CD4-positive, alpha-beta memory T cell (primary cell): ENCODE measurements around the gene PI4KA. TPM values are rescaled to one million over a fixed set of nuclear protein-coding genes. Genes with fewer than 3 reads are reported as not detected.

ENCODE experiments used
- CTCF ChIA-PET: fragments of 350-600 bp; sonication (Branson Sonifier 250); formaldehyde crosslinking; loops from one replicate; lab custom pipeline; 2021; ENCODE audit warnings: inconsistent platforms; ENCODE audit not compliant: partially characterized antibody; lab: Charles Lee
- POLR2A ChIA-PET: fragments of 350-600 bp; sonication (Branson Sonifier 250); formaldehyde crosslinking; loops from one replicate; lab custom pipeline; 2021; ENCODE audit not compliant: partially characterized antibody; lab: Charles Lee
- DNase-seq, 5 donors: peaks; one replicate each; pipeline versions ENCODE4 v3.0.0 to v3.0.0-alpha.2; 2020 to 2022; ENCODE audit warnings: mixed read lengths in 1 of 5
- H3K27ac ChIP-seq: one replicate; pipeline ENCODE4 v1.7.0; 2013; ENCODE audit warnings: low read depth, low read length
- H3K27me3 ChIP-seq: 2 replicates; pipeline ENCODE4 v1.7.0; 2013; ENCODE audit warnings: mild to moderate bottlenecking, low read length, moderate library complexity; ENCODE audit not compliant: insufficient read depth
- H3K36me3 ChIP-seq: 2 replicates; pipeline ENCODE4 v1.7.0; 2013; ENCODE audit warnings: mild to moderate bottlenecking, low read length, moderate library complexity; ENCODE audit not compliant: insufficient read depth
- H3K4me1 ChIP-seq: 2 replicates; pipeline ENCODE4 v1.7.0; 2013; ENCODE audit warnings: mild to moderate bottlenecking, low read length, moderate library complexity; ENCODE audit not compliant: insufficient read depth
- H3K4me3 ChIP-seq, 2 donors: one replicate each; pipeline ENCODE4 v1.7.0; 2013; ENCODE audit warnings: low read length in 2 of 2, mild to moderate bottlenecking in 1 of 2
- H3K9me3 ChIP-seq, 2 donors: one replicate each; pipeline ENCODE4 v1.7.0; 2013; ENCODE audit warnings: low read length in 2 of 2, control low read depth in 1 of 2; ENCODE audit not compliant: control insufficient read depth in 1 of 2
- H3K27ac Mint-ChIP-seq, 7 donors: one replicate each; pipeline ENCODE4 v1.8.0; 2020 to 2021; ENCODE audit warnings: mixed read lengths in 7 of 7, mild to moderate bottlenecking in 6 of 7, inconsistent platforms in 3 of 7, moderate library complexity in 3 of 7
- H3K27me3 Mint-ChIP-seq, 2 donors: one replicate each; pipeline ENCODE4 v1.8.0; 2020 to 2021; ENCODE audit warnings: mixed read lengths in 2 of 2
- H3K36me3 Mint-ChIP-seq, 2 donors: one replicate each; pipeline ENCODE4 v1.8.0; 2020 to 2021; ENCODE audit warnings: mixed read lengths in 2 of 2, inconsistent platforms in 1 of 2, mild to moderate bottlenecking in 1 of 2
- H3K4me1 Mint-ChIP-seq, 4 donors: one replicate each; pipeline ENCODE4 v1.8.0; 2020 to 2021; ENCODE audit warnings: mixed read lengths in 4 of 4, mild to moderate bottlenecking in 1 of 4
- H3K4me3 Mint-ChIP-seq, 8 donors: one replicate each; pipeline ENCODE4 v1.8.0; 2020 to 2021; ENCODE audit warnings: mixed read lengths in 8 of 8, mild to moderate bottlenecking in 7 of 8, moderate library complexity in 6 of 8, inconsistent platforms in 3 of 8
- H3K9me3 Mint-ChIP-seq, 8 donors: one replicate each; pipeline ENCODE4 v1.8.0; 2020 to 2021; ENCODE audit warnings: mixed read lengths in 8 of 8, mild to moderate bottlenecking in 5 of 8, inconsistent platforms in 3 of 8, moderate library complexity in 1 of 8
- intact Hi-C: fragments of 100-400 bp; cut with micrococcal nuclease; formaldehyde crosslinking; loops from one replicate; pipeline ENCODE4 v1.15.1; 2023
- polyA plus RNA-seq, 2 donors: library from polyadenylated mRNA; unstranded; fragments of 300-500 nt; fragmentation: Illumina TruSeq; gene quantifications; one replicate each; pipeline ENCODE4 v1.2.3, GENCODE V29; 2021
- total RNA-seq, 2 experiments: library from RNA; stranded (reverse); gene quantifications; one replicate each; pipeline ENCODE4 v1.2.3, GENCODE V29; 2021

PI4KA gene
- total and polyA plus RNA-seq, 4 experiments from 2014 or later = 31.5 to 145 (median 110) TPM

GRCh38 chr22:20763630-20764470 is 94.8 kb downstream of the PI4KA start:
- Mint-ChIP-seq H3K27ac (no peak overlapping the region), H3K4me1 (peaks cover 0 to 4% (median 2%) of the 10 kb centered on the region in 4 donors), H3K36me3 (peaks cover 39 to 60% of the 10 kb centered on the region in 2 donors), H3K4me3 (no peak overlapping the region), H3K27me3 (no peaks in the 10 kb centered on the region), H3K9me3 (no peaks in the 10 kb centered on the region)
- Histone ChIP-seq H3K36me3 (peaks cover 49% of the 10 kb centered on the region), H3K4me1 (no peaks in the 10 kb centered on the region), H3K4me3 (no peak overlapping the region), H3K27me3 (no peaks in the 10 kb centered on the region), H3K9me3 (no peaks in the 10 kb centered on the region), H3K27ac (no peak overlapping the region)
- ChIA-PET POLR2A (no interaction called here), CTCF (interaction anchor here (0.9 to 1.3 kb wide), 2 partner anchors 18 to 21 kb away, joined by 3 to 8 read pairs; no protein-coding TSS in a partner anchor)
- DNase-seq = no peak
- intact Hi-C loops = no loop called here

GRCh38 chr22:20762233-20762796 is 96.3 kb downstream of the PI4KA start:
- Mint-ChIP-seq H3K36me3 (peaks cover 42 to 64% of the 10 kb centered on the region in 2 donors), H3K27me3 (no peaks in the 10 kb centered on the region), H3K4me1 (peaks cover 0 to 3% (median 0%) of the 10 kb centered on the region in 4 donors), H3K4me3 (no peak overlapping the region), H3K9me3 (no peaks in the 10 kb centered on the region), H3K27ac (peak overlapping the region in 1 of 7 donors; percentile 50)
- H3K9me3 ChIP-seq = no peaks in the 10 kb centered on the region
- CTCF ChIA-PET = interaction anchor here (1.1 kb wide), 1 partner anchor 21 kb away, joined by 3 read pairs; no protein-coding TSS in a partner anchor
- intact Hi-C loops = no loop called here
- H3K36me3 ChIP-seq = peaks cover 44% of the 10 kb centered on the region
- H3K27me3 ChIP-seq = no peaks in the 10 kb centered on the region
- no peaks in the 10 kb centered on the region for H3K4me1 ChIP-seq
- no peak overlapping the region for H3K27ac ChIP-seq
- DNase-seq = no peak
- H3K4me3 ChIP-seq = no peak overlapping the region
- POLR2A ChIA-PET = no interaction called here

GRCh38 chr22:20761536-20761935 is 97.1 kb downstream of the PI4KA start:
- Histone ChIP-seq H3K4me1 (no peaks in the 10 kb centered on the region), H3K27me3 (no peaks in the 10 kb centered on the region), H3K4me3 (no peak overlapping the region), H3K36me3 (peaks cover 44% of the 10 kb centered on the region), H3K9me3 (no peaks in the 10 kb centered on the region), H3K27ac (no peak overlapping the region)
- H3K4me1 Mint-ChIP-seq = peaks cover 0 to 3% (median 0%) of the 10 kb centered on the region in 4 donors
- POLR2A ChIA-PET = no interaction called here
- H3K27ac Mint-ChIP-seq = no peak overlapping the region
- intact Hi-C loops = no loop called here
- CTCF ChIA-PET = no interaction called here
- H3K9me3 Mint-ChIP-seq = no peaks in the 10 kb centered on the region
- no peaks in the 10 kb centered on the region for H3K27me3 Mint-ChIP-seq
- H3K4me3 Mint-ChIP-seq = no peak overlapping the region
- DNase-seq = no peak
- H3K36me3 Mint-ChIP-seq = peaks cover 47 to 66% of the 10 kb centered on the region in 2 donors

- POLR2A ChIA-PET = no interaction called here
- H3K27ac ChIP-seq = no peak overlapping the region
- CTCF ChIA-PET = no interaction called here
- no peaks in the 10 kb centered on the region for H3K9me3 Mint-ChIP-seq
- no peak overlapping the region for H3K4me3 Mint-ChIP-seq
- no peak overlapping the region for H3K27ac Mint-ChIP-seq
- no peaks in the 10 kb centered on the region for H3K4me1 ChIP-seq
- H3K27me3 ChIP-seq = no peaks in the 10 kb centered on the region
- peaks cover 36% of the 10 kb centered on the region for H3K36me3 ChIP-seq
- H3K4me1 Mint-ChIP-seq = no peaks in the 10 kb centered on the region
- H3K4me3 ChIP-seq = no peak overlapping the region
- H3K36me3 Mint-ChIP-seq = peaks cover 40 to 59% of the 10 kb centered on the region in 2 donors
- intact Hi-C loops = no loop called here
- no peaks in the 10 kb centered on the region for H3K9me3 ChIP-seq
- no peaks in the 10 kb centered on the region for H3K27me3 Mint-ChIP-seq
- no peak for DNase-seq
Measured at GRCh38 chr22:20760084-20760483, 98.5 kb downstream of the PI4KA start.

GRCh38 chr22:20758688-20759087 is 99.9 kb downstream of the PI4KA start:
- DNase-seq = no peak
- Mint-ChIP-seq H3K4me1 (no peaks in the 10 kb centered on the region), H3K27ac (peak overlapping the region in 1 of 7 donors; percentile 24), H3K9me3 (no peaks in the 10 kb centered on the region), H3K36me3 (peaks cover 36 to 53% of the 10 kb centered on the region in 2 donors), H3K27me3 (no peaks in the 10 kb centered on the region), H3K4me3 (no peak overlapping the region)
- ChIA-PET CTCF (no interaction called here), POLR2A (no interaction called here)
- no peaks in the 10 kb centered on the region for H3K27me3 ChIP-seq
- no peak overlapping the region for H3K27ac ChIP-seq
- H3K4me1 ChIP-seq = no peaks in the 10 kb centered on the region
- peaks cover 22% of the 10 kb centered on the region for H3K36me3 ChIP-seq
- no peak overlapping the region for H3K4me3 ChIP-seq
- H3K9me3 ChIP-seq = no peaks in the 10 kb centered on the region
- intact Hi-C loops = no loop called here

GRCh38 chr22:20756846-20757245 is 101.8 kb downstream of the PI4KA start:
- Mint-ChIP-seq H3K9me3 (no peaks in the 10 kb centered on the region), H3K27ac (peak overlapping the region in 3 of 7 donors; percentile 31 to 70 (median 70)), H3K4me1 (no peaks in the 10 kb centered on the region), H3K27me3 (no peaks in the 10 kb centered on the region), H3K36me3 (peaks cover 41 to 52% of the 10 kb centered on the region in 2 donors), H3K4me3 (no peak overlapping the region)
- intact Hi-C loops = no loop called here
- no peak overlapping the region for H3K4me3 ChIP-seq
- no peaks in the 10 kb centered on the region for H3K9me3 ChIP-seq
- POLR2A ChIA-PET = no interaction called here
- H3K27me3 ChIP-seq = no peaks in the 10 kb centered on the region
- H3K4me1 ChIP-seq = no peaks in the 10 kb centered on the region
- H3K27ac ChIP-seq = no peak overlapping the region
- no peak for DNase-seq
- peaks cover 25% of the 10 kb centered on the region for H3K36me3 ChIP-seq
- CTCF ChIA-PET = interaction anchor here (1.4 kb wide), 1 partner anchor 14 kb away, joined by 3 read pairs; no protein-coding TSS in a partner anchor

- peaks cover 0 to 13% (median 3%) of the 10 kb centered on the region in 4 donors for H3K4me1 Mint-ChIP-seq
- H3K9me3 Mint-ChIP-seq = no peaks in the 10 kb centered on the region
- H3K27ac ChIP-seq = no peak overlapping the region
- no peaks in the 10 kb centered on the region for H3K27me3 ChIP-seq
- POLR2A ChIA-PET = no interaction called here
- H3K9me3 ChIP-seq = no peaks in the 10 kb centered on the region
- intact Hi-C loops = no loop called here
- CTCF ChIA-PET = no interaction called here
- peaks cover 42% of the 10 kb centered on the region for H3K36me3 ChIP-seq
- H3K4me1 ChIP-seq = no peaks in the 10 kb centered on the region
- H3K27me3 Mint-ChIP-seq = no peaks in the 10 kb centered on the region
- peak overlapping the region in 1 of 7 donors; percentile 8 for H3K27ac Mint-ChIP-seq
- no peak overlapping the region for H3K4me3 ChIP-seq
- DNase-seq = no peak
- H3K4me3 Mint-ChIP-seq = no peak overlapping the region
- peaks cover 34 to 56% of the 10 kb centered on the region in 2 donors for H3K36me3 Mint-ChIP-seq
Measured at GRCh38 chr22:20752873-20753272, 105.7 kb downstream of the PI4KA start.
